Spleen (tissue), 13 donors: ENCODE results near the gene DGUOK. TPM values are rescaled to one million over a fixed set of nuclear protein-coding genes. Genes with fewer than 3 reads are reported as not detected.
"Not testable (repeated sequence)": the region's sequence is repeated elsewhere in the genome, so short reads cannot be mapped to it uniquely, and the experiment has no call there.

ENCODE experiments used
- DNase-seq: peaks from one replicate; pipeline ENCODE4 v3.0.0-alpha.2; 2020
- H3K27ac ChIP-seq, 8 donors: fragments of 200-600 bp; sonication (generic) in 7 of 8; 1 replicate in 4 of 8; 2 replicates in 4 of 8; pipeline versions ENCODE4 v1.5.0 to v1.8.0; 2016 to 2021; ENCODE audit warnings: inconsistent platforms in 4 of 8, mild to moderate bottlenecking in 4 of 8, moderate library complexity in 1 of 8
- H3K27me3 ChIP-seq, 7 donors: fragments of 200-600 bp; sonication (generic) in 6 of 7; replicated peaks in 1 of 7; 1 replicate in 4 of 7; 2 replicates in 3 of 7; pipeline versions ENCODE4 v1.5.0 to v1.8.0; 2016 to 2021; ENCODE audit warnings: inconsistent platforms in 3 of 7, mild to moderate bottlenecking in 1 of 7
- H3K36me3 ChIP-seq, 6 donors: fragments of 200-600 bp; sonication (generic) in 5 of 6; 1 replicate in 4 of 6; 2 replicates in 2 of 6; pipeline versions ENCODE4 v1.5.0 to v1.8.0; 2016 to 2021; ENCODE audit warnings: inconsistent platforms in 2 of 6
- H3K4me1 ChIP-seq, 6 donors: fragments of 200-600 bp; sonication (generic) in 5 of 6; 1 replicate in 3 of 6; 2 replicates in 3 of 6; pipeline versions ENCODE4 v1.5.0 to v1.8.0; 2016 to 2021; ENCODE audit warnings: inconsistent platforms in 3 of 6
- H3K4me3 ChIP-seq, 8 donors: fragments of 200-600 bp; sonication (generic) in 7 of 8; 1 replicate in 4 of 8; 2 replicates in 4 of 8; pipeline versions ENCODE4 v1.5.0 to v1.8.0; 2016 to 2021; ENCODE audit warnings: inconsistent platforms in 4 of 8, mild to moderate bottlenecking in 4 of 8, moderate library complexity in 2 of 8
- H3K9me3 ChIP-seq, 8 donors: fragments of 200-600 bp; sonication (generic) in 7 of 8; 1 replicate in 4 of 8; 2 replicates in 4 of 8; pipeline versions ENCODE4 v1.5.0 to v1.8.0; 2016 to 2021; ENCODE audit warnings: inconsistent platforms in 4 of 8
- POLR2A ChIP-seq, 3 donors: fragments of 450-650 bp; IDR thresholded peaks; one replicate each; pipeline ENCODE4 v1.5.1; 2017; ENCODE audit warnings: antibody characterized with exemption in 3 of 3, mild to moderate bottlenecking in 1 of 3
- POLR2AphosphoS5 ChIP-seq, 3 donors: sonication (generic); formaldehyde crosslinking; IDR thresholded peaks; one replicate each; pipeline ENCODE4 v1.5.1; 2017; ENCODE audit warnings: antibody characterized with exemption in 3 of 3
- WGBS, 5 donors: extraction: QIAGEN DNeasy Blood & Tissue Kit in 3 of 5; methylation state at CpG; one replicate each; pipeline versions ENCODE4 v1.1.5 to v1.1.7; 2013 to 2018; 5-methylcytosine and 5-hydroxymethylcytosine counted together
- intact Hi-C: fragments of 100-400 bp; cut with DNase I; formaldehyde crosslinking; loops from one replicate; pipeline ENCODE4 v1.15.0; 2023; ENCODE audit warnings: low total_unique reads
- long read RNA-seq, 2 donors: transcript quantifications; one replicate each; lab custom pipeline, GENCODE V29; 2026
- polyA plus RNA-seq, 3 donors: library from polyadenylated mRNA; stranded (reverse); fragments of 200-250 nt; gene quantifications; one replicate each; pipeline ENCODE4 v1.2.1, GENCODE V29; 2013
- total RNA-seq, 7 donors: library from RNA; depleted of rRNA in 3 of 7; stranded (reverse); fragments of >200 nt in 3 of 7; fragmentation: NEBNext Ultra II Directional in 4 of 7; extraction: Animal tissue kit (Norgen Biotek cat#: 25700) in 4 of 7; gene quantifications; one replicate each; pipeline versions ENCODE4 v1.1.0 to v1.2.1, GENCODE V29; 2016 to 2021
- TF ChIP-seq, protein P1 (sequence below), 11 experiments: fragments of 200-600 bp in 7 of 11; fragments of 450-650 bp in 4 of 11; sonication (generic) in 4 of 11; IDR thresholded peaks in 8 of 11; conservative IDR thresholded peaks in 3 of 11; 1 replicate in 7 of 11; 2 replicates in 4 of 11; pipeline versions ENCODE4 v1.4.0 to v1.8.0; 2016 to 2021; ENCODE audit warnings: antibody characterized with exemption in 11 of 11, inconsistent platforms in 4 of 11, mild to moderate bottlenecking in 1 of 11
- donor health status: healthy with polysubstance abuse.
- donor health status: DM: no; HTN: no; CAD: no; lungs with moderate emphysema.
- donor health status: DM: no; HTN: no; CAD: no.
- donor health status: Bipolar disorder and iron deficiency.
- donor health status: healthy.
- donor health status: DM: no; HTN: no; CAD: no.
- donor health status: DM: yes; HTN: yes; CAD: no.

The DGUOK gene
- total RNA-seq = 10 to 100 TPM; 41.3 to 85.4 (median 52.0) TPM
- 100 to 1,000 TPM in 2 of 3 donors, 10 to 100 TPM in 1; 92.0 to 120 (median 103) TPM for polyA plus RNA-seq
- long read RNA-seq, donor 1, transcript DGUOK-202 (5 exons, 880 nt) = minor isoform, 6 of 47 reads
- long read RNA-seq, donor 1, transcript DGUOK-201 (7 exons, 1,144 nt) = minor isoform, 10 of 47 reads
- long read RNA-seq, donor 1, transcript DGUOK-203 (4 exons, 703 nt) = major isoform, 12 of 47 reads
- long read RNA-seq, donor 1, transcript DGUOK-208 (6 exons, 1,029 nt) = major isoform, 12 of 47 reads
- long read RNA-seq, donor 1, partial matches to known transcripts = 0 of 47 reads
- long read RNA-seq, donor 1, other reads (novel, unspliced or antisense) = 6 of 47 reads
- long read RNA-seq, donor 2, transcript DGUOK-203 (4 exons, 703 nt) = major isoform, 9 of 30 reads
- long read RNA-seq, donor 2, transcript DGUOK-202 (5 exons, 880 nt) = minor isoform, 5 of 30 reads
- long read RNA-seq, donor 2, transcript DGUOK-208 (6 exons, 1,029 nt) = minor isoform, 6 of 30 reads
- long read RNA-seq, donor 2, partial matches to known transcripts = 0 of 30 reads
- long read RNA-seq, donor 2, other reads (novel, unspliced or antisense) = 6 of 30 reads

DNA sequence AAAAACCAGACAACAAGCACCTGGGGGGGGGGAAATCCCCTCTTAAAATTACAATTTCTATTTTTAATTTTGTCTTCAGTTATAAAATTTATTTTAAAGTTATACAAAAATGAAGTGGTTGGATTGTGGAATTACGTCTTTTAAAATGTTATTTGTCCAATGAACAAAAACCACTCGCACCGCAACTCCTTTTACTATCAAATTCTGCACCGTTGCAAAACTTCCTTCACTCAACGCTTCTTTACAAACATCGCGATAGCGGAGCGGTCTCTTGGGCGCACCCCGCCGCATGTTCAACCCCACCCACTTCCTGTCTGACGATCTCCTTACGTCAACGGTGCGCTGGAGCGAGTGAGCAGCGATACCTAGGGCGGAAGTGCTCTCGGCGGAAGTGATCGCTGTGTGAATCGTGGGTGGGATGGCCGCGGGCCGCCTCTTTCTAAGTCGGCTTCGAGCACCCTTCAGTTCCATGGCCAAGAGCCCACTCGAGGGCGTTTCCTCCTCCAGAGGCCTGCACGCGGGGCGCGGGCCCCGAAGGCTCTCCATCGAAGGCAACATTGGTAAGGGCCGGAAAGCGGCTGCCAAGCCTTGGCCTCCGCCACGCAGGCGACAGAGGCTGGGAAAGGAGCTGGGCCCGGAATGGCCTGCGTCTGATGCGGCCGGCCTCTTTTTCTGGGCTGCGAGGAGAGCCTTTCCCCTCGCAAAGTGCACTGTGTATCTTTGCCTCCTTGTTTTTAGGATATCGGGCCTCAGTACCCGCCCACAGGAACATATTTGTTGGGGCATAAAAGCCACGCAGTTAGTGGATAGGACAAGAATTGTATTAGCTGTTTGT, at the start of gene DGUOK:
TSS of gene DGUOK (plus strand) at position 388 of the 835 bp plus-strand sequence. CDS start at position 419, 31 bp downstream.
- Histone ChIP-seq H3K4me1 (peaks cover 29 to 60% (median 54%) of the 10 kb centered on the region in 6 donors), H3K4me3 (peak within 1 kb of the TSS; percentile 50 to 82 (median 66)), H3K27me3 (no peaks in the 10 kb centered on the region), H3K9me3 (no peaks in the 10 kb centered on the region), H3K36me3 (peaks cover 0 to 9% (median 0%) of the 10 kb centered on the region in 6 donors), H3K27ac (peak within 1 kb of the TSS; percentile 94 to 99 (median 96))
- DNase-seq = peak; percentile 99
- TF ChIP-seq POLR2AphosphoS5 (IDR thresholded peaks at IDR 0.05) = peak; percentile 99
- peak; percentile 77 to 84 (median 83) for TF ChIP-seq POLR2A (IDR thresholded peaks at IDR 0.05)
- TF ChIP-seq, protein P1, sequence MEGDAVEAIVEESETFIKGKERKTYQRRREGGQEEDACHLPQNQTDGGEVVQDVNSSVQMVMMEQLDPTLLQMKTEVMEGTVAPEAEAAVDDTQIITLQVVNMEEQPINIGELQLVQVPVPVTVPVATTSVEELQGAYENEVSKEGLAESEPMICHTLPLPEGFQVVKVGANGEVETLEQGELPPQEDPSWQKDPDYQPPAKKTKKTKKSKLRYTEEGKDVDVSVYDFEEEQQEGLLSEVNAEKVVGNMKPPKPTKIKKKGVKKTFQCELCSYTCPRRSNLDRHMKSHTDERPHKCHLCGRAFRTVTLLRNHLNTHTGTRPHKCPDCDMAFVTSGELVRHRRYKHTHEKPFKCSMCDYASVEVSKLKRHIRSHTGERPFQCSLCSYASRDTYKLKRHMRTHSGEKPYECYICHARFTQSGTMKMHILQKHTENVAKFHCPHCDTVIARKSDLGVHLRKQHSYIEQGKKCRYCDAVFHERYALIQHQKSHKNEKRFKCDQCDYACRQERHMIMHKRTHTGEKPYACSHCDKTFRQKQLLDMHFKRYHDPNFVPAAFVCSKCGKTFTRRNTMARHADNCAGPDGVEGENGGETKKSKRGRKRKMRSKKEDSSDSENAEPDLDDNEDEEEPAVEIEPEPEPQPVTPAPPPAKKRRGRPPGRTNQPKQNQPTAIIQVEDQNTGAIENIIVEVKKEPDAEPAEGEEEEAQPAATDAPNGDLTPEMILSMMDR (IDR thresholded peaks at IDR 0.05 in 8 of 11, conservative IDR thresholded peaks at IDR 0.05 in 3 of 11) = peak in 4 of 11 experiments; percentile 18 to 49 (median 36)
- WGBS, 5 donors = 0 to 1% (median 0%) methylated on average over 28 to 50 of the region's 50 CpGs
- intact Hi-C loops = loop anchor here (5.0 kb wide), 1 partner anchor 56 kb away; the partner anchor contains the start of gene TET3

DNA sequence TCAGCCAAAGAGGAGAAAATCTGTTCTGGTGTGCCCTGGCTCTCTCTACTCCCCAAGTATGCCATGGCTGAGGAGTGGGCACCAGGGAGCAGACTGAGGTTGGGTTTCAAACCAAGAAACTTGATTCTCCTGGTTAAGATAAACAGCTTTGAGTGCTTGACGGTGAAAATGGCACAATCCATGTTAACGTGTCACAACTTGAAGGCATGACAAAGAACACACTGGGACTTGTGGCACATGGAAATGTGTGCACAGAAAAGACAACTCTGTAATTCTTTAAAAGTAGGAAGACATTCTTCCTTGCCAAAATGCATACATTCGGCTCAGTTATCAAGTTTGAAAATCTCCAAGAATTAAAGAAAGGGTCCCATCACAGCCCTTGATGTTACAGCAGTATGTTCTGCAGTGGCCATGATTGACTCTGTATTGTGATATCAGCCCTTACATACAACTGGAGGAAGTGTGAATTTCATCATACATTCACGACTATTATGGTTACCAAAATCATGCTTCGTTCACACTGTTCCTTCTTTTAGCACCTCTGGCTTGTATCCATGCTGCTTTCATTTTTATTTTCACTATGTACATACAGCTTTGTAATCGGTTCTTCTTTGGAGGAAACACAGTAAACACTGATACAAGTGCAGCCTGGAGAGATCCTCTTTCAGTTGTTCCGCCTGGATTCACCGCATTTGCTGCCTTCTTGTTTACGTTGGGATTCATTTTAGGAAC, 49.4 kb upstream of the DGUOK start:
- peaks cover 0 to 3% (median 0%) of the 10 kb centered on the region in 7 donors for H3K27me3 ChIP-seq
- no peaks in the 10 kb centered on the region for H3K9me3 ChIP-seq
- H3K4me1 ChIP-seq = peaks cover 0 to 11% (median 0%) of the 10 kb centered on the region in 6 donors
- 52 to 70% (median 60%) methylated on average over 9 of the region's 9 CpGs for WGBS, 5 donors
- TF ChIP-seq POLR2A (IDR thresholded peaks at IDR 0.05) (no peak), POLR2AphosphoS5 (IDR thresholded peaks at IDR 0.05) (no peak)
- TF ChIP-seq, protein P1 (IDR thresholded peaks at IDR 0.05 in 8 of 11, conservative IDR thresholded peaks at IDR 0.05 in 3 of 11) = no peak
- no peak overlapping the region for H3K4me3 ChIP-seq
- peak overlapping the region in 3 of 8 donors; percentile 7 to 34 (median 10) for H3K27ac ChIP-seq
- intact Hi-C loops = no loop called here
- no peak for DNase-seq
- peaks cover 0 to 3% (median 0%) of the 10 kb centered on the region in 6 donors for H3K36me3 ChIP-seq

DNA sequence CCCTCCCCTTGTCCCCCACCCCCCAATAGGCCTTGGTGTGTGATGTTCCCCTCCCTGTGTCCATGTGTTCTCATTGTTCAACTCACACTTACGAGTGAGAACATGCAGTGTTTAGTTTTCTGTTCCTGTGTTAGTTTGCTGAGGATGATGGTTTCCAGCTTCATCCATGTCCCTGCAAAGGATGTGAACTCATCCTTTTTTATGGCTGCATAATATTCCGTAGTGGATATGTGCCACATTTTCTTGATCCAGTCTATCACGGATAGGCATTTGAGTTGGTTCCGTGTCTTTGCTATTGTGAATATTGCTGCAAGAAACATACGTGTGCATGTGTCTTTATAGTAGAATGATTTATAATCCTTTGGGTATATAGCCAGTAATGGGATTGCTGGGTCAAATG, 48.7 kb upstream of the DGUOK start:
- 94 to 96% (median 95%) methylated on average over 5 of the region's 5 CpGs for WGBS, 5 donors

DNA sequence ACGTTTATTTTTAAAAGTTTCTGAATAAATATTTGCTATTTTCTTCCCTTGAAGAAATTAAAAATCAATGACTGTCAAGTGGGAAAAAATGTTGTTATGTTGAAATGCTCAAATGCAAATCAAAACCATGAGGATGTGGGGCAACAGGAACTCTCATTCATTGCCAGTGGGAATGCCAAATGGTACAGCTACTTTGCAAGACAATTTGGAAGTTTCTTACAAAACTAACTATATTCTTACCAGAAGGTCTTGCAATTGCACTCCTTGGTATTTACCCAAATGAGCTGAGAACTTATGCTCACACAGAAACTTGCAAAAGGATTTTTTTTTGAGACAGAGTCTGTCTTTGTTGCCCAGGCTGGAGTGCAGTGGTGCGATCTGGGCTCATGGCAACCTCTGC, 41.3 kb upstream of the DGUOK start:
- peaks cover 0 to 7% (median 0%) of the 10 kb centered on the region in 7 donors for H3K27me3 ChIP-seq
- intact Hi-C loops = no loop called here
- TF ChIP-seq POLR2AphosphoS5 (IDR thresholded peaks at IDR 0.05) (no peak), POLR2A (IDR thresholded peaks at IDR 0.05) (no peak)
- TF ChIP-seq, protein P1 (IDR thresholded peaks at IDR 0.05 in 8 of 11, conservative IDR thresholded peaks at IDR 0.05 in 3 of 11) = no peak
- no peaks in the 10 kb centered on the region for H3K4me1 ChIP-seq
- no peak overlapping the region for H3K4me3 ChIP-seq
- 55 to 73% (median 68%) methylated on average over 2 of the region's 2 CpGs for WGBS, 5 donors
- H3K36me3 ChIP-seq = no peaks in the 10 kb centered on the region
- DNase-seq = no peak
- no peaks in the 10 kb centered on the region for H3K9me3 ChIP-seq
- no peak overlapping the region for H3K27ac ChIP-seq

More for the DNA sequence above, 48.7 kb upstream of the DGUOK start:
- DNase-seq, intact Hi-C loops, H3K9me3 ChIP-seq, H3K4me3 ChIP-seq, H3K27me3 ChIP-seq, H3K36me3 ChIP-seq: not testable (repeated sequence)
- H3K27ac ChIP-seq = peak overlapping the region in 2 of 8 donors; percentile 10 to 34
- H3K4me1 ChIP-seq = peaks cover 0 to 11% (median 0%) of the 10 kb centered on the region in 6 donors
